Epithelial cell of proximal tubule (primary cell): ENCODE data around the gene TMCC3. TPM values are rescaled to one million over a fixed set of nuclear protein-coding genes. Genes with fewer than 3 reads are reported as not detected.
"Not testable (repeated sequence)": the region's sequence is repeated elsewhere in the genome, so short reads cannot be mapped to it uniquely, and the experiment has no call there.

Experiments
- DNase-seq: peaks from one replicate; pipeline ENCODE4 v3.0.0-alpha.2; 2011; ENCODE audit warnings: low read depth
- H3K4me3 ChIP-seq: 2 replicates; pipeline ENCODE4 v1.5.1; 2011; ENCODE audit warnings: low read depth, mild to moderate bottlenecking, low read length
- CTCF ChIP-seq: conservative IDR thresholded peaks from 2 replicates; pipeline ENCODE4 v1.5.1; 2012; ENCODE audit warnings: low read depth, mild to moderate bottlenecking, low read length
- total RNA-seq: library from RNA; depleted of rRNA; stranded (reverse); fragments of >200 nt; gene quantifications from 2 replicates; pipeline ENCODE4 v1.2.3, GENCODE V29; 2015

TMCC3 gene
- total RNA-seq, 1 donor from 2014 or later: 11.8 TPM

- H3K4me3 ChIP-seq: no peak overlapping the region
- no peak for TF ChIP-seq CTCF
- no peak for DNase-seq
Observed at GRCh38 chr12:94593822-94594442, 56.4 kb downstream of the TMCC3 start.

GRCh38 chr12:94592723-94593122 lies 57.6 kb downstream of the TMCC3 start:
- not testable (repeated sequence) for DNase-seq, H3K4me3 ChIP-seq

GRCh38 chr12:94592080-94592479 lies 58.3 kb downstream of the TMCC3 start:
- no peak for DNase-seq
- no peak overlapping the region for H3K4me3 ChIP-seq
- no peak for TF ChIP-seq CTCF

- DNase-seq: no peak
- TF ChIP-seq CTCF: no peak
Observed at GRCh38 chr12:94590428-94590827, 59.9 kb downstream of the TMCC3 start.

GRCh38 chr12:94589591-94590001 lies 60.8 kb downstream of the TMCC3 start:
- TF ChIP-seq CTCF: no peak
- no peak overlapping the region for H3K4me3 ChIP-seq
- no peak for DNase-seq

More at GRCh38 chr12:94590428-94590827, 59.9 kb downstream of the TMCC3 start:
- no peak overlapping the region for H3K4me3 ChIP-seq

GRCh38 chr12:94588346-94588745 lies 62.0 kb downstream of the TMCC3 start:
- no peak overlapping the region for H3K4me3 ChIP-seq
- TF ChIP-seq CTCF: no peak
- no peak for DNase-seq

- no peak for TF ChIP-seq CTCF
- no peak overlapping the region for H3K4me3 ChIP-seq
- DNase-seq: no peak
Observed at GRCh38 chr12:94587266-94588241, 62.8 kb downstream of the TMCC3 start.
